CD4-positive, alpha-beta T cell treated with Interleukin-4 for 4 hours (primary cell): ENCODE data around the gene NDE1.

Experiments
- DNase-seq: peaks from one replicate; pipeline ENCODE4 v3.0.0-alpha.2; 2020

NDE1 gene

GRCh38 chr16:15741207-15741871 lies 91.3 kb downstream of the NDE1 start:
- DNase-seq = no peak

- DNase-seq = no peak
These were observed 92.7 kb downstream of the NDE1 start for GRCh38 chr16:15742716-15743115.

DNA sequence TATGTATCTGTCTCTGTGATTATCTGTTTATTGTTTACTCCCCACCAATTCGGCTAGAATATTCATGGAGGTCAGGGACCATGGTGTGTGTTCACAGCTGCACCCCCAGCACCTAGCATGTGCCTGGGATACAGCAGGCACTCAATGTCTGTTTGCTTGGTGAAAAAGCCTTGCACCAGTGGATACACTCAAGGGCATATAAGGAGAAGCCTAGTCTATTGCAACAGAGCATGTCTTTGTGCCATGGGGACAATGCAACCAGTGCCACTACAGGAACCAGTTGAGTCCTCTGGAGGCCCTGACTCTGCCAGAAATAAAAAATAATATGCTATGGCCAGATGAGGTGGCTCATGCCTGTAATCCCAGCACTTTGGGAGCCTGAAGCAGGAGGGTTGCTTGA lies 93.6 kb downstream of the NDE1 start:
- no peak for DNase-seq

DNA sequence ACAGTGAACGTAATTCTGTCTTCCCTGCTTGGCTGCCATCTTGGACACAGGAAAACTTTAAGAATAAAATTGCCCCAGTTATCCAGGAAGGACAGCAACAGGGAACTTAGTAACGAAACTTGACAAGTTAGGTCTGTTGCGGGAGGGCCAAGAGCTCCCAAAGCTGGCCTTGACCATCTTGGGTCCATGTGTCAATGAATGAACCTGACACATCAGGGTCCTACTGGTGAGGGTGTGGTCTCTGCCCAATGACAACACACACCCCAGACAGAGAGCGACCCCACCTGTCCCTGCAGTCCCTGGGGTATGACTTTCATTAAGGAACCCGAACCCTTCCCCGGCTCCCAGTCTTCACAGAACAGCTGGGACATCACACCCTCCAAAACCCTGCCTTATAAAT lies 96.3 kb downstream of the NDE1 start:
- DNase-seq = no peak

DNA sequence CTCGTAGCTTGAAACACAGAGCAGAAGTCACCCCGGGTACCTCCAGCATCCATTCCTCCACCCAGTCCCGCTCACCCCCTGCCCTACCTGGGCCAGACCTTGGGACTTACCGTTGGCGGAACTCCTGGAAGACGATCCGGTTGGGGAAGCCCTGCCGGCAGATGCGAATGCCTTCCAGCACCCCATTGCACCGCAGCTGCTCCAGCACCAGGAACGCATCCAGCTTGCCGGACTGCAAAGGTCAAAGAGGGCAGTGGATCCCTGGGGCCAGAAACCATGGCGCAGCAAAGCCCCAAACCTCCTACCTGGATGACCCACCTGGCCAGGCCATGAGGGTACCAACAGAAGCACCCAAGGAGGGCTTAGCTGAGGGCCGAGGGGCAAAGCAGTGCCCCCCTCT lies 97.9 kb downstream of the NDE1 start:
- DNase-seq = no peak

DNA sequence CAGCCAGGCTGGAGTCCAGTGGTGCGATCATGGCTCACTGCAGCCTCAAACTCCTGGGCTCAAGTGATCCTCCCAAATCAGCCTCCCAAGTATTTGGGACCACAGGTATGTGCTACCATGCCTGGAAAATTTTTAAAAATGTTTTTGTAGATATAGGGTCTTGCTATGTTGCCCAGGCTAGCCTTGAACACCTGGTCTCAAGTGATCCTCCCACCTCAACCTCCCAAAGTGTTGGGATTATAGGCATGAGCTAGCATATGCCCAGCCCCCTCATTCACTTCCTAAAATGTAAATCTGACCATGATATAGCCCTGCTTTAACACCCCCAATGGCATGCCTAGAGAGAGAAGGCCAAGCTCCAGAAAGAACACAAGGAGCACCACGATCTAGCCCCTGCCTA lies 98.6 kb downstream of the NDE1 start:
- no peak for DNase-seq

GRCh38 chr16:15749371-15749770 lies 99.3 kb downstream of the NDE1 start:
- no peak for DNase-seq

DNA sequence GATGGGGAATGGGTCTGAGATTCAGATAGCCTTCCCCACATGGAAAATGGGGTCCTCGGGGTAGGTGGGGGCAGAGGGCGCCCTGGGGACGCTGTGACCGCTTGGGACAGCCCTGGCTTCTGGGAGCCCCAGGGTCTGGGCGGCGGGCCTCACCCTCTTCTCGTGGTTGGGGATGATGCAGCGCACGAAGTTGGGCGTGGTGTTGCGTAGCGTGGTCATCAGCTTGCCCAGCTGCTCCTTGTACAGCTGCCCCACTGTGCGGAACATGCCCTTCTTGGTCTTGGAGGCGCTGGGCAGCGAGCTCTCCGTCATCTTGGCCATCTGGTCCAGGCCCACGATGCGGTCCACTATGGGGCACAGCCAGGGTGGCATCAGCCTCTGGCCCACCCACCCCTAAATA lies 99.9 kb downstream of the NDE1 start:
- DNase-seq = no peak

DNA sequence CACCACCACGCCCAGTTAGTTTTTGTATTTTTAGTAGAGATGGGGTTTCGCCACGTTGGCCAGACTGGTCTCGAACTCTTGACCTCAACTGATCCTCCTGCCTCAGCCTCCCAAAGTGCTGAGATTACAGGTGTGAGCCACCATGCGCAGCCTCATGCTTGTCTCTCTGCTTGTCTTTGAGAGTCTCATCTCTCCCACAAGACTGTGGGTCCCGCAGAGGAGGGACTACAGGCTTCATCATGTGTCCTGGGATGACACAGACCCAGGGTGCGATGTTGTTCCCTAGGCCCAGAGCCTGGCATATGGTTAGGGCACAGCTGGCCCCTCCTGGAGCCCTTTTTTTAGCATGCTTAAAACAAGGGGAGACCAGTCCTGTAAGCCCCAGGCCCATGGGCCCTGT lies 101.9 kb downstream of the NDE1 start:
- DNase-seq = no peak

DNA sequence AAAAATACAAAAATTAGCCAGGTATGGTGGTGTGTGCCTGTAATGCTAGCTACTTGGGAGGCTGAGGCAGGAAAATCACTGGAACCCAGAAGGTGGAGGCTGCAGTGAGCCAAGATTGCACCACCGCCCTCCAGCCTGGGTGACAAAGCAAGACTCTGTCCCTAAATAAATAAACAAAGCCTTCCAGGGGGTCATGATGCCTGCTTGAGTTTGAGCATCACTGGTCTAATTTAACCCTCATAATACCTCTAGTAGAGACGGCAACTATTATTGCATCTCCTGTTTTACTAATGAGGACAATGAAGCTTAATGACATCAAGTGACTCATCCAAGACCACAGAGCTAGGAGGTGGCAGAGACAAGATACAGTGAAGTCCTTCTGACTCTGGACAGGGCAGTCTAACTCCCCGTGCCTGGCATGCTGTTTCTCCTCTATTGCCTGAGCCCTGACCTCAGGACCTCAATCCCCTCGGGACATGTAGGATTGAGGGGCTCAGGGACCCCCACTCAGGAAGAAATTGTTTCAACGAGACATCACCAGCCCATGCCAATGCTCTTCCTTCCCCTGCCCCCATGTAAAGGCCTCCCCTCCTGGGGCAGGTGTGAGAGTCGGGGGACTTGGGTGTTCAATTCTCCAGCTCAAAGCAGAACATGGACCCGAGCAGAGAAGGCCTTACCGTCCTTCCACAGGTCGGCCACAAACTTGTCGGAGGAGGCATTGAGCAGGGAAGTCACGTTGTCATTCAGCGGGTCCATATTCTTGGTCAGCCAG lies 102.9 kb downstream of the NDE1 start:
- DNase-seq = no peak

DNA sequence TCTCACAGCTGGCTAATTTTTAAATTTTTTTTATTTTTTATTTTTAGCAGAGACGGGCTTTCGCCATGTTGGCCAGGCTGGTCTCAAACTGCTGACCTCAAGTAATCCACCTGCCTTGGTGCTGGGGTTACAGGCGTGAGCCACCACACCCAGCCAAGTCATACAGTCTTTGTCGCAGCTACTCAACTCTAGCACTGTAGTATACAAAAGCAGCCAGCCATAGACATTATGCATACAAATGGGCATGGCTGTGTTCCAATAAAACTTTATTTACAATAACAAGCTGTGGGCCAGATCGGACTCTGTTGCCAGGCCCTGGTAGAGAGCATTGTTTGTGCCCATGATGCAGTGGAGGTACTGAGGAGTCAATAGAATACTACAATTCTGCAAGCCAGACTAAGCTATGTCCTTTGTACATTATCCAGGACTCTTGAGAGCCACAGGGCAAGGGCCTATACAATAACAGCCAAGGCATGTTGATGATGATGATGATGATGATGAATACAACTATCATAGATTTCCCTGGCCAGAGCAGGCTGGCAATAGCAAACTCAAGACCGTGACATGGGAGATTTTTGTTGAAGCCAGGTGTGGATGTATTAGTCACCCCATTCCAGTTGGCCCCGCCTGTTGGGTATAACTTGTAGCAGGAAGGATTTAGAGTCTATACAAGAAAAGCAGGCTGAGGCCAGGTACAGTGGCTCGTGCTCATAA lies 104.9 kb downstream of the NDE1 start:
- DNase-seq = no peak

- DNase-seq = no peak
These were observed 107.0 kb downstream of the NDE1 start for GRCh38 chr16:15757077-15757386.

DNA sequence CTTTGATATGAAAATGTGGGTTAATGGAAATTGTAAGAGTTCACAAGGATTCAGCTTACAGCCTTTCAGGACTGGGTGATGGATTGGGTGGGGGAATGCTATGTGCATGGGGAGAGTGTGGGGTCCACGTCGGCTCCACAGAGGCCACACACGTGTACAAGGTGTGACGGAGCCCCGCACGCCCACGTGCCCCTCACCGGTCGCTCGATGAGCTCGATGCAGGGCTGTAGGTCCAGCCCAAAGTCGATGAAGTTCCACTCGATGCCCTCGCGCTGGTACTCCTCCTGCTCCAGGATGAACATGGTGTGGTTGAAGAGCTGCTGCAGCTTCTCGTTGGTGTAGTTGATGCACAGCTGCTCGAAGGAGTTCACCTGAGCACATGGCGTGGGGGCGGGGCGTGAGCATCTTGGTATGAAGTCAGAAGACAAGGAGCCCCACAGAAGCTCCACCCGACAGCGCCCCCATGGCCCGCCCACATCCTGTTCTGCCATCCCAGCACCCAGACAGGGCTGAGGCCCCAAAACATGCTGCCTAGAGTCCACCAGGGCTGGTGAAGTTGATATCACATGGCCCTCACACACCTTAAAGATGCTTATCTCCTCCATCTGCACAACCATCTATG lies 107.7 kb downstream of the NDE1 start:
- no peak for DNase-seq

DNA sequence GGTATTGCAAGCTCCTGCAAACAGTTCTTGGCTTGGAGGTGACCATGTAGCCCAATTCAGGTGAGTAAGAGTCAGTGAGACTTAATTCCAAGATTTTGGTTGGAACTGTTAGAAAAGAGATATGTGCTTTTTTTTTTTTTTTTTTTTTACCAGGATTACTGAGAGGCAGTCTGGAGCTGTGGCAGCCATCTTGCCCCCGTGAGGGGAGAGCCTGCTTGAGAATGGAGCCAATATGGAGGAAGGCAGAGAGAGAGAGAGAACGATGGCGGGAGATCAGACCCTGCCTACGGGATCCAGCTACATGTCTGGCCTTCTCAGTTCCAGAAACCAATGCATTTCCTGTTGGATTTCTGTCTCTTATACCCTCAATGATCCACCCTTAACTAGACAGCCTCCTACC lies 109.0 kb downstream of the NDE1 start:
- DNase-seq = no peak

DNA sequence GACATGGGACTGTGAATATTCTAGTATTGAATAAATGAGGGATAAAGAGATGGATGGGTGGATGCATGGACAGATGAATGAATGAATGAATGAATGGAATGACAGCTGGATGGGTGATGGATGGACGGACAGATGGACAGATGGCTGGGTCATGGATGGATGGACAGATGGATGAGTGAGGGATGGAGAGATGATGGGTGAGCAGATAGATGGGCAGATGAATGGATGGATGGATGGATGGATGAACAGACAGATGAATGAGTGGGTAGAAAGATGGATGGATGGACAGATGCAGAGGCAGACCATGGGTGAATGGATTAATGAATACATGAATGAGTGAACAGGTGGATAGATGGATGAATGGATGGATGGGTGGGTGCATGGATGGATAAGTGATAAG lies 110.1 kb downstream of the NDE1 start:
- DNase-seq = no peak

DNA sequence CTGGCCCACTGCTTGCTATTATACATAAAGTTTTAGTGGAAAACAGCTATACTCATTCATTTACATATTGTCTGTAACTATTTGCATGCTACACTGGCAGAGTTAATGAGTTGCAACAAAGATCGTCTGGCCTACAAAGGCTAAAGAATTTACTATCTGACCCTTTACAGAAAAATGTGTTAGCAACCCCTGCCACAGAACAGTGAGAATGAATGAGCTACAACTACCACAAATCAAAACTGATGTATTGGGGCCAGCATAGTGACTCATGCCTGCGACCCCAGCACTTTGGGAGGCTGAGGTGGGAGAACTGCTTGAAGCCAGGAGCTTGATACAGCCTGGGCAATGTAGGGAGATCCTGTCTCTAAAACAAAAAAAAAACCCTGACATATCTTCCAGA lies 114.1 kb downstream of the NDE1 start:
- DNase-seq = no peak

DNA sequence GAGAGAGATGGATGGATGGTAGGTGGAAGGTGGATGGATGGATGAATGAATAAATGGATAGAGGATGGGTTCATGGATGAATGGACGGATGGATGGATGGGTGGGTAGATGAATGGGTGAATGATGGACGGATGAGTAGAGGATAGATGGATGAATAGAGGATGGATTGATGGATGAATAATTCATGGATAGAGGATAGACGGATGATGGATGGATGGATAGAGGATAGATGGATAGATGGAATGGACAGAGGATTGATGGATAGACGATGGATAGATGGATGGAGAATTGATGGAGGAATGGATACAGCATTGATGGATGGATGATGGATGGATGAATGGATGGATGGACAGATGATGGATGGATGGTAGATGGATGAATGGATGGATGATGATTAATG lies 115.1 kb downstream of the NDE1 start:
- no peak for DNase-seq

GRCh38 chr16:15765880-15766279 lies 115.8 kb downstream of the NDE1 start:
- peak; percentile 43 for DNase-seq

DNA sequence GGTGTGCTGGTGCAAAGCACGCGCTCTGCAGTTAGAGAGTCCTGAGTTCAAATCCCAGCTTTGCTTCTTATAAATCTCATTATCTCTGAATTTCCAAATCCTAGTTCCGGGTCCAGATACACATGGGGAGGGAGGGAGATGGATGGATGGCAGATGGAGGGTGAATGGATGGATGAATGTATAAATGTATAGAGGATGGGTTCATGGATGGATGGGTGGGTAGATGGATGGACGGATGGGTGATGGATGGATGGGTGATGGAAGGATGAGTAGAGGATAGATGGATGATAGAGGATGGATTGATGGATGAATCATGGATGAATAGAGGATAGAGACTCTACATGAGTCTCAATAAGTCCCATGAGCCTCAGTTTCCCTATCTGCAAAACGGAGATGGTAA lies 116.9 kb downstream of the NDE1 start:
- DNase-seq = no peak

DNA sequence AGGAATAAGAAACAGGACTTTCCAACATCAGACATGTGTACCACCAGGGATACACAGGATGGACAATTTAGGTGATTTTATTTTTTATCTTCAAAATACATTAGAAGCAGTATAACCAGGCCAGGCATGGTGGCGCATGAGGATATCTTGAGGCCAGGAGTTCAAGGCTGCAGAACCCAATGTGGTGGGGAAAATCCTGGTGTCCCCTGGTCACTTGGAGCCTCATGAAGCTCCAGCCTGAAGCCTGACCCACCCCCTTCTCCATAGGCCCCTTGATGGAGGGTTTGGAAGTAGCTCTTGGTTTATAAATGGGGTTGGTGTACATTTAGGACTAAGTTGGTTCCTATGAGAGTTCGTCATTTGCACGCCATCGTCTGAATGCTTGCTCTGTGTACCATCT lies 118.2 kb downstream of the NDE1 start:
- no peak for DNase-seq

DNA sequence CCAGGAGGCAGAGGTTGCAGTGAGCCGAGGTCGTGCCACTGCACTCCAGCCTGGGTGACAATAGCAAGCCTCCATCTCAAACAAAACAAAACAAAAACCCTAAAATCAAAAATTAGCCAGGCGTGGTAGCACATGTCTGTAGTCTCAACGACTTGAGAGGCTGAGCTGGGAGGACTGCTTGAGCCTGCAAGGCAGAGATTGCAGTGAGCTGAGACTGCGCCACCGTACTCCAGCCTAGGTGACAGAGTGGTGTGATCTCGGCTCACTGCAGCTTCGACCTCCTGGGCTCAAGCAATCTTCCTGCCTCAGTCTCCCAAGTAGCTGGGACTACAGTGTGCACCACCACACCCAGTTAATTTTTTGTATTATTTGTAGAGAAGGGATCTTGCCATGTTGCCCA lies 119.2 kb downstream of the NDE1 start:
- DNase-seq = no peak

- no peak for DNase-seq
These were observed 120.1 kb downstream of the NDE1 start for GRCh38 chr16:15770107-15770506.

- no peak for DNase-seq
These were observed 120.5 kb downstream of the NDE1 start for GRCh38 chr16:15770512-15770911.

DNA sequence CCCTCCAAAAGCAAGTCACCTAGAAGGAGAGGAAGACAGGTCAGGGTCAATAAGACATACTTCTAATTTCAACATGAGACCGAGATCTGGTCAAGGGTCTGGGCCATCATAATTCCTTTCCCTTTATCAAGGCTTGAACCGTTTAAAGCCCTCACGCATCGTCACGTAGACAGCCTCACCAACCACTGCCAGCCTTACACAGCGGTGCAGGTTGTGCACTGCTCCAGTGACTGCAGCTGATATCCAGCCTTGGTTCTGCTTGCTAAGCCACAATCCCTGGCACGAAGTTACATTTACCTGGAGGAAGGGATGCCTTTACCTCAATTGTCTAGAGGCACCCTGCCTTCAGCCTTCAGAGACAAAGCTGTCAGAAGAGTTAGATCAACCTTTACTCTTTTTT lies 121.6 kb downstream of the NDE1 start:
- no peak for DNase-seq
